NCI-H510A (cell line): ENCODE measurements around the gene LY9.
"Not testable (repeated sequence)": the region's sequence is repeated elsewhere in the genome, so short reads cannot be mapped to it uniquely, and the experiment has no call there.

ENCODE experiments used
- DNase-seq: peaks from one replicate; lab custom pipeline; 2025; lab: John Stamatoyannopoulos, UW

The LY9 gene

GRCh38 chr1:160865337-160865736 lies 69.4 kb downstream of the LY9 start:
- DNase-seq, result no peak

GRCh38 chr1:160866001-160866694 lies 70.2 kb downstream of the LY9 start:
- no peak for DNase-seq

- DNase-seq, result no peak
These were observed 70.8 kb downstream of the LY9 start for GRCh38 chr1:160866695-160867260.

- DNase-seq, result not testable (repeated sequence)
These were observed 71.7 kb downstream of the LY9 start for GRCh38 chr1:160867651-160868050.

GRCh38 chr1:160868141-160868540 lies 72.2 kb downstream of the LY9 start:
- DNase-seq, result no peak

GRCh38 chr1:160874935-160875334 lies 79.0 kb downstream of the LY9 start:
- no peak for DNase-seq

GRCh38 chr1:160875591-160875990 lies 79.6 kb downstream of the LY9 start:
- DNase-seq, result not testable (repeated sequence)

GRCh38 chr1:160876311-160876710 lies 80.3 kb downstream of the LY9 start:
- DNase-seq, result no peak

- DNase-seq, result no peak
These were observed 81.2 kb downstream of the LY9 start for GRCh38 chr1:160877221-160877620.
